GDM1 (cell line): ENCODE results near the gene ASMTL.
"Not testable (repeated sequence)": the region's sequence is repeated elsewhere in the genome, so short reads cannot be mapped to it uniquely, and the experiment has no call there.

ENCODE experiments used
- DNase-seq: peaks from one replicate; lab custom pipeline; 2025; lab: John Stamatoyannopoulos, UW

ASMTL gene

DNA sequence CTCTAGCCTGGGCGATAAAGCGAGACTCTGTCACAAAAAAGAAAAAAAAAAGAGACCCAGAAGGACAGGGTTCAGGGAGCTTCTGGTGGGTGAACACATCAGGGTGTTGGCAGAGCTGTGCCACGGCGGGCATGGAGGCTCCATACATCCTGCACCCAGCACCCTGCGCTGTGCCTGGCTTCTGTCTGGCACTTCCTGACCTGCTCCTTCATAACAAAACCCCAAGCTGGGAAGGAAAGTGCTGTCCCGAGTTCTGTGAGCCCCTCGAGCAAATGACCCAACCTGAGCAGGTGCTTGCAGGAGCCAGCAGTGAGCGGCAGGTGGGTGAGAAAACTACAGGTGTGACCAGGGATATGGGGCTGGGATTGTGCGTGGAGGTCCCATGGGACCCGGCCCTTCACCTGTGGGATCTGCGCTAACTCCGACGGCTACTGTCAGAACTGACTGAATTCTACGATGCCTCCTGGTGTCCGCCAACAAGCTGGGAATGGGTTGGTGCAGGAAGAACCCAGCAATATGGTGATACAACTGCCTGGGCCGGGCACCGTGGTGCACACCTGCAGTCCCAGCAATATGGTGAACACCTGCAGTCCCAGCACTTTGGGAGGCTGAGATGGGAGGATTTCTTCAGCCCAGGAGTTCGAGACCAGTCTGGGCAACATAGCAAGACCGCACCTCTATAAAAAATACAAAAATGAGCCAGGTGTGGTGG lies 18.9 kb downstream of the ASMTL start:
- DNase-seq = no peak

DNA sequence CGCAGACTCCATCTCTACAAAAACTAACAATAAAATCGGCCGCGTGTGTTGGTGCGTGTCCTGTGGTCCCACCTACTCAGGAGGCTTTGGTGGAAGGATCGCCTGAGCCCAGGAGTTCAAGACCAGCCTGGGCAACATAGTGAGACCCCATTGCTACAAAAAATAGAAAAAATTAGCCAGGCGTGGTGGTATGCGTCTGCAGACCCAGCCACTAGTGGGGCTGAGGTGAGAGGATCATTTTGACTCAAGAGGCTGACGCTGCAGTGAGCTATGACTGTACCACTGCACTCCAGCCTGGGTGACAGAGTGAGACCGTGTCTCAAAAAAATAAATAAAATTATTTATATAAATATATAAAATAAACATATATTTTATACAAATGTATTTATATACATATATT lies 22.3 kb downstream of the ASMTL start:
- no peak for DNase-seq

DNA sequence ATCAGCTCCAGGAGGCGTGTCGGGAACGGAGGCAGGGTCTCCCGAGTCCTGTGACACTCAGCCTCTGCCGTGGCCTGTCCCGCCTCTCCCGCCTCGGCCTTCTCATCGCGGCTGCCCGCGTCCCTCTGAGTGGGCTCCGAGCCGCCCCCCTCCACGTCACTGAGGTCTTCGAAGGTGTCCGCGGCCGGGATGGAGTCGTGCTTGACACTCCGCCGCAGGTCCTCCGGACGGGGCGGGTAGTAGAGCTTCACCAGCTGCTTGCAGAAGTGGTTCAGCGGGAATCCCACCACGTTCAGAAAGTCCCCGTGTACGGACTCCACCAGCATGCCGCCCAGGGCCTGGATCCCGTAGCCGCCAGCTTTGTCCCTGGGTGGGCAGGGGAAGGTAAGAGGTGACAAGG lies 25.0 kb downstream of the ASMTL start:
- DNase-seq = no peak

DNA sequence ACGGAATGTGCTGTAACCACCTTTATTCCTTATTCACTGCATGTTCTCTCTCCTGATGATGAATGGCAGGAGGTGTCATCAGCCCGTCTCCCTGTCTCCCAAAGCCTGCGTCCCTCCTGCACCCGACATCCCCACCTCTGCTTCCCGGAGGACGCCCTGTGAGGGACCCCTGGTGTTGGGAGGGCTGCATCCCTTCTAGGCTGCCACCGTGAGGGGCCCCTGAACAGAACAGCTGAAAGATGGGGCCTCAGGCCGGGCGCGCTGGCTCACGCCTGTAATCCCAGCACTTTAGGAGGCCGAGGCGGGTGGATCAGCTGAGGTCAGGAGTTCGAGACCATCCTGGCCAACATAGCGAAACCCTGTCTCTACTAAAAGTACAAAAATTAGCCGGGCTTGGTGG lies 26.4 kb downstream of the ASMTL start:
- not testable (repeated sequence) for DNase-seq

DNA sequence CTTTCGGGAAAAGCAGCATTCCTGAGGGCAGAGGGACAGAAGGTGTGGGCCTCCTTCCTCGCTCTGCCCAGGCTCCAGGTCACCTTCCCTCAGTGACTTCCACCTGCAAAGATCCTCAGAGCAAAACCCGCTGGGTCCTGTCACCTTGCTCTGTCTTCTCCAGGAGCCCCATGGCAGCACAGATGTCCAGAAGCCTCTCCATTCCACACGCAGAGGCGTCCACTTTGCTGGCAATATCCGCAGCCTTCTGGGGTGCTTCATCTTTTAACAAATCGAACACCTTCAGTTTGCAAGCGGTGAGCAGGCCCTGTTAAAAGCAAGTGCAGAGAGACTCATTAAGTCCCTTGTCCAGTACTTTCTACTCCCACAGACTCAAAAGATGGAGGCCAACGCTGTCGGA lies 27.3 kb downstream of the ASMTL start:
- no peak for DNase-seq

DNA sequence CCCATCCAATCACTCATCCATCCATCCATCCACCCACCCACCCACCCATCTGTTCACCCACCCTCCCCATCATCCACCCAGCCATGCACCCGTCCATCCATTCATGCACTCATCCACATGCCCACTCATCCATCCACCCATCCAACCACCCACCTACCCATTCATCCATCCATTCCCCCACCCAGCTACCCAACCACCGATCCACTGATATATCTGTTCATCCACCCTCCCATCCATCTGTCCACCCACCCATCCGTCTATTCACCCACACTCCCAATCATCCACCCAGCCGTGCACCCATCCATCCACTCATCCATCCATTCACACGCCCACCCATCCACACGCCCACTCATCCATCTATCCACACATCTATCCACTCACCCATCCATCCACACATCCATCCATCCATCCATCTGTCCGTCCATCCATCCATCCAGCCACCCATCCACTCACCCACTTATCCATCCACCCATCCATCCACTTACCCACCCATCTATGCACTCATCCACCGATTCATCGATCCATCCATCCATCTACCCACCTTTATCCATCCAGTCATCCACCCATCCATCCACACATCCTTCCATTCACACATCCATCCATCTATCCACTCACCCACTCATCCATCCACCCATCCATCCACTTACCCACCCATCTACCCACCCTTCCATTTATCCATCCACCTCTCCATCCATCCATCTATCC lies 28.4 kb downstream of the ASMTL start:
- DNase-seq = no peak

DNA sequence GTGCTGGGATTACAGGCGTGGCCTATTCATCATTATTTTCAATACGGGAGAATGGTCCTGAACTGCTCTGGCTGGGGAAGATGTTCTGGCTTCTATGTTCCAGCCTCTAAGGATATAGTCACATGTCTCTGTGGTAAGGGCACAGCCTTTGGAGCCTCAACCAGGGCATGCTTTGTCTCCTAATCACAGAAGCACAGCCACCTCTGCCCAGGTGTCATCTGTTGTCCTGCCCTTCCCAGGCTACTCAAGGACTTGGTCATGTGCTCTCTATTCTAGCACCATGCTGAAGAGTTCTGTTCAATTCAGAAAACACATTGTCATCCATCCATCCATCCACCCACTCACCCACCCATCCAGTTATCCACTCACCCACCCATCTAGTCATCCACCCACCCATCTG lies 29.5 kb downstream of the ASMTL start:
- no peak for DNase-seq

DNA sequence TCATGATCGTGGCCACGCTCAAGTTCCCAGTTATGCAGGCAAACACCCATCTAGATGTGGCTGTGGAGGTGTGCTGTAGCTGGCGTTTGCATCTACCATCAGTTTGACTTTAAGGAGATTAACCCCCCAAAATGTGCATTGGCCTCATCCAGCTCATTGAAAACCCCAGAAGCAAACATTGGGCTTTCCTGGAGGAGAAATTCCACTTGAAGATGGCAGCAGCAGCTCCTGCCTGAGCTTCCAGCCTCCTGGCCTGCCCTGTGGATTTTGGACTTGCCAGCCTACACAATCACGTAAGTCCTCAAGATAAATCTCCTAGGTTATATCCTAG lies 30.6 kb downstream of the ASMTL start:
- no peak for DNase-seq

DNA sequence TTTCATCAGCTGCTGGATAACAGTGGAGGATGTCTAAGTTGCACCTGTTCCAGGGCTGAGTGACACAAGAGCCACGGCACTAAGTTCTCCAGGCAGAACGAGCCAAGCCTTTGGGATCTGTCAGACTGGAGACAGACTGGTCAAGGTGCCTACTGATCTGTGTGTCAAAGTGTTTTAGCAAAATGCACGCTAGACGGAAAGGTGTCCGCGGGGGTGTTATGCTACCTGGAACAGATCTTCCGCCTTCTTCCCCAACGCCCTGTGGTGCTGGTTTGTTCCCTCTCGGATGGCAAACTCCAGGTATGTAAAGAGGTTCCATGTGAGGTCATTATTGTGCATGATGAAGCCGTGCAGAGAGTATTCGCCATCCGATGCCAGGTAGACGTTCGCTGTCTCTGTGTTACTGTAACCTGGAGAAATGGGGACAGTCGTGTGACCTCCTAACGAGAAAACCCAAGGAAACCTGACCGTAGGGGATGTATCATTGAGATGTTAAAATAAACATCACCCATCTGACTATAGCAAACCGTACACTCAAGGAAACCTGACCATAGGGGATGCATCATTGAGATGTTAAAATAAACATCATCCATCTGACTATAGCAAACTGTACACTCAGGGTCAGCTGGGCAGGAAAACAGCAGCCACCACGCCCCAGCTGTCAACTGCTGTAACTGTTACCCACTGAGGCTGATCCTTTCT lies 31.1 kb downstream of the ASMTL start:
- DNase-seq = no peak

DNA sequence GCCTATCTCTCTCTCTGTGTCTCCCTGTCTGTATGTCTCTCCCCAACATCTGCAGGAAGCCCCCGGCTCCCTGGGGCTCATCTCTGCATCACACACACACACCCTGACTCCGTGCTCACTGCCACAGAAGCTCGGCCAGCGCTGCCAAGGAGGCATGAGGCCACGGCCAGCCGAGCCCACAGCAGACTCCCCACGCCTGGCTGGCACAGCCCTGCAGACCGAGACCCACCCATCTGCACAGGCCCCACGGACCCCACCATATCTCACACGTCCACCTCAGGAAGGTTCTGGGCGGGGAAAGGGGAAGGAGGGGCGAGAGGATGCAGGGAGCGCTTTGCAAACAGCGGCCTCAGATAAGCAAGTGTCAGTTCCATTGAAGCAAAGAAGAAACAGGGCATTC lies 32.3 kb downstream of the ASMTL start:
- DNase-seq = no peak

DNA sequence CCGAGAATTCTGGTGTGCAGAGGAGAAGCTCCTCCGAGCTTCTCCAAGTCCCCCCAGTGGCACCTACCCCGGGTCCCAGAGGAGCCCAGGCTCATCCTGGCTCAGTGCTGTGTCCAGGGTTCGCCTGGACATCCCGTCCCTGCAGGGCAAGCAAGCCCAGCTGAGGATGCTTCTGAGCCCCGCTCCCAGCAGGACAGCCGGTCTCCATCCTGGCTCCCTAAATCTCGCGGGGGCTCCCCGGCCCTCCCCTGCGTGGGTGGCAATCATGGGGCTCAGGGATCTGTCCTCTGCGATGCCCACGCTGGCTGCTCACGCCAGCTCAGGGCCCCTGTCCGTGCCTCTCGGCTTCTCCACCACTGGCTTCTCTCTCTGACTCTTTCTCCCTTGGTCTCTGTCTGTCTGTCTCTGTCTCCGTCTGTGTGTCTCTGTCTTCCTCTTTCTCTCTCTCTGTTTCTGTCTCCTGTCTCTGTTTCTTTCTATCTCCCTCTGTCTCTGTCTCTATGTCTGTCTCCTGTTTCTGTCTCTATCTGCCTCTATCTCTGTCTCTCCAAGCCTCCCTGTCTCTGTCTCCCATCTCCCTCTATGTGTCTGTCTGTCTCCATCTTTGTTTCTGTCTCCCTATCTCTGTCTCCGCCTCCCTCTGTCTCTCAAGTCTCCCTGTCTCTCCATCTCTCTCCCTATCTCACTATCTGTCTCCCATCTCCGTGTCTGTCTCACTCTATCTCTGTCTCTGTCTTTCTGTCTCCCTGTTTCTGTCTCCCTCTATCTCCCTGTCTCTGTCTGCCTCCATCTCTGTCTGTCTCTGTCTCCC lies 33.0 kb downstream of the ASMTL start:
- no peak for DNase-seq

DNA sequence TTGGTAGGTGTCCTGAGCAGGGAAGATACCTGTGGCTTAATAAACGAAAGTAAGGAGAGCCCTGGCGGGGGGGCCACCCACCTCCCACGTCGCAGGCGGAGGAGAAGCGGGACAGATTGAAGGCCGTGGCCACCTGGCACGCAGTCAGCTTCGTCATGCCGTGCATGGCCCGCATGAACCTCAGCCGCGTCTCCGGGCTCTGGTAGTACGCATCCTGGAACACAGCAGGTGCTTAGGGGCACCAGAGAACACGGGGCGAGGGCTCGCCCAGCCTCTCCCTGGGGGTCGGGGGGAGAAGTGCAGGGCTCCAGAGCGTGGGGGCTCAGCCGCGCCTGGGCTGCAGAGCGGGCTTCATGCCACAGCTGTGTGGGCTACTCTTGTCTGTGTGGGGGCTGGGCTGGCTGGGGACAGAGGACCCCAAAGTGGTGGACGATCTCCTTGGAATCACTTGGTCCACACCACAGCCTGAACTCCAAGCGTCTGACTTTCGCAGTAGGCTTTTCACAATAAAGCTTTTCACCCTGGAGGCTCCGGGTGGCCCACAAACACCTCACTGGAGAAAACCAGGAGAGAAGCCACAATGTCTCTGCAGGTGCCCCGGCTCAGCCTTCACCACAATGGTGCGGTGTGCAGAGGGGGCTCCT lies 33.7 kb downstream of the ASMTL start:
- DNase-seq = no peak

DNA sequence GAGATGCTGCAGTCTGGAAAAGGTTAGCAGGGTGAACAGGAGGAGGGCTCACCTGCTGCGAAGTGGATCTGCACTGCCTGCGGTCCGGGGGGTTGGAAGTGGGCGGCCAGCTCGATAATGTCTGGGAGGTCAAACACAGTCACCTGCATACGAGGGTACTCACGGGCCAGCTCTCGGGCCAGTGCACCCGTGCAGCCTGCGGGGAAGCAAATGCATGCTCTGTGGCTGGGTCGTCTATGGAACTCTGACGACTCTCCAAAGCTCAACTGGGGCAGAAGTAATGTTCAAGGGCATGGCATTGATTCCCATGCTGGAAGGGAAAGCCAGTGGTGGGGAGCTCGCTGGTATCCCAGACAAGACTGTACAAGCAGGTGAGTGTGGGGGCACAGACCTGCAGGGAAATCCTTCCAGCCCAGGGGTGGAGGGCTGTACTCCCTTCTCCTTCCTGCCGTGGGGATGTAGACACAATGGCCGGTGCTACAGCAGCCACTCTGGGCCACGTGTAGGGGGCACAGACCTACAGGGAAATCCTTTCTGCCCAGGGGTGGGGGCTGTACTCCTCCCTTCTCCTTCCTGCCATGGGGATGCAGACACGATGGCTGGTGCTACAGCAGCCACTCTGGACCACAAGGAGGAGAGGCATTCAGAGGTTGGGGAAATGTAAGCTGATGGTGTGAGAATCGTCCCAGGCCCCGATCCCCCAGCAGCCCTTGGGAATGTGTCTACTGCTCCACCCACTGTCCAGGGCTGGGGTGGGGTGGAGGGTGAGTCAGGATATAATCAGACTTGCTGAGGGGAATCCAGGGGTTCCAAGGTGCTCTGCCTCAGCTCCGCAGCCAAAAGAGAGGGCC lies 34.6 kb downstream of the ASMTL start:
- DNase-seq = no peak

DNA sequence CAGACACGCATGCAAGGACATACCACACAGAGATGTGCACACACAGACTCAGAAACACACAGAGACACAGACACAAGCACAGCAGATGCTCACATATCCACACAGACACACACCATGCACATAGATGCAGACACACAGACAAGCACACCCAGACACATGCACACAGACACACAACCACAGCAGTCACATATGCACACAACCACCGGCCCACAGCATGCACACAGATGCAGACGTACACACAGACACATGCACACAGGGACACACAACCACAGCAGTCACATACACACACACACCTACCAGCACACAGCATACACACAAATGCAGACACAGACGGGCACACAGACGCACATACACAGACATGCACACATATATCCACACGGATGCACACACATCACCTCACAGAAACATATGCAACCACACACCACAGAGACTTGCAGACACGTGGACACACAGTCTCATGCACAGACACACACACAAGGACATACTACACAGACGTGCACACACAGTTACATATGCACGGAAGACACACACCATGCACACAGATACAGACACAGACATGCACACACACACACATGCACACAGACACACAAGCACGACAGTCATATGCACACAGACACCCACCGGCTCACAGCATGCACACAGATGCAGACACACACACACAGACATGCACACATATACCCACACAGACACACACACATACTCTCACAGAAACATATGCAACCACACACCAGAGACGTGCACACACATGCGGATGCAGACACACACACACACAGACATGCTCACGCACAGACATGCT lies 35.5 kb downstream of the ASMTL start:
- no peak for DNase-seq

DNA sequence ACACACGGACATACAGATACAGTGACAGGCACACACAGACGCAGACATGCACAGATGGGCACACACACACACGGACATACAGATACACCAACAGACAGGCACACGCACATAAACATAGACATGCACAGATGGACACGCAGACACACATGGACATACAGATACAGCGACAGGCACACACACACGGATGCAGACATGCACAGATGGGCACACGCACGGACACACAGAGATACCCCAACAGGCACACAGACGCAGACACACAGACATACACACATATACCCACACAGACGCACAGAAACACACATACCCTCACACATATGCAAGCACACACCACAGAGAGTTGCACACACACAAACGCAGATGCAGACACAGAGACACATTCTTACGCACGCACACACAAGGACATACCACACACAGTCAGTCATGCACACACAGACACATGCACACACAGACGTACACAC lies 36.4 kb downstream of the ASMTL start:
- DNase-seq = no peak

DNA sequence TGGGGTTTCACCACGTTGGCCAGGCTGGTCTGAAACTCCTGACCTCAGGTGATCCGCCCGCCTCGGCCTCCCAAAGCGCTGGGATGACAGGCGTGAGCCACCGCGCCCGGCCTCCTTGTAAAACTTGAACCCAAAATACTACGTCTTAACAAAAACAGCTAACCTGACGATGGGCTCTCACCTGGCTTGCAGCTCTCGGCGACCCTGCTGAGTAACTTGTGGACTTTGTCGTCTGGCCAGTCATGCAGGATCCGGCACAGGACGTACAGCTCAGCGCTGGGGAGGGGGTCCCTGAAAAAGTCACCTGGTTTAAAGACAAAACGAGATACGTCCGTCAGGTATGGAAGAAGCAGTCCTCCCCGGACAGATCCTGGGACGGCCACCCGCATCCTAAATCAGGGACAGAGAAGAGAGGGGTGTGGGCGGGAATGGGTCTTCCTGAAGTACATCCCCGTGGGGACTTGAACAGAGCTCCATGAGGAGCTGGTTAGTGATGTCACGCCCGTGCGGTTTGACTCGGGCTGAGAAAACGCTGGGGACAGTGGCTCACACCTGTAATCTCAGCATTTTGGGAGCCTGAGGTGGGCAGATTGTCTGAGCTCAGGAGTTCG lies 40.1 kb downstream of the ASMTL start:
- no peak for DNase-seq

DNA sequence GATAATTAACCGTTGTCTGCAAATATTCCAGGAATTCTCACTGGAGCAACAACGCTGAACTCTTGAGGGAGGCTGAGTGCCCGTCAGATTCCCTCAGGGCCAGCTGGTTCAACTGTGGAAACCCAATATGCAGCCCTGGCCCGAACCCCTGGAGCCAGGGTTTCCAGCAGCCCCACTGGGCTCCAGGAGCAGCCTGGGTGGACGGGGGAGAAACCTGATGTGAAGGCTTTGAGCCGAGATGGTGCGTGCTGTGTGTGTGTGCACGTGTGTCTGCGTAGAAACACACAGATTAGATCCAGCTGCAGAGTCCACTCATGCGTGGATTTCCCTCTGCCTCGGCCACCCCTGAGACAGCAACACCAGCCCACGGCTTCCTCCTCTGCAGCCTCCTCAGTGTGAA lies 41.4 kb downstream of the ASMTL start:
- no peak for DNase-seq

DNA sequence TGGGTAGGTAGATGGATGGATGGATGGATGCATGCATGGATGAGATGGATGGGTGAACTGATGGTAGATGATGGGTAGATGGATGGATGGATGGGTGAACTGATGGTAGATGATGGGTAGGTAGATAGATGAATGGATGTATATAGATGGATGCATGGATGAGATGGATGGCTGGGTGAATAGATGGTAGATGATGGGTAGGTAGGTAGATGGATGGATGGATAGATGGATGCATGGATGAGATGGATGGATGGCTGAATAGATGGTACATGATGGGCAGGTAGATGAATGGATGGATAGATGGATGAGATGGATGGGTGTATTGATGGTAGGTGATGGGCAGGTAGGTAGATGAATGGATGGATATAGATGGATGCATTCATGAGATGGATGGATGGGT lies 45.7 kb downstream of the ASMTL start:
- DNase-seq = no peak

DNA sequence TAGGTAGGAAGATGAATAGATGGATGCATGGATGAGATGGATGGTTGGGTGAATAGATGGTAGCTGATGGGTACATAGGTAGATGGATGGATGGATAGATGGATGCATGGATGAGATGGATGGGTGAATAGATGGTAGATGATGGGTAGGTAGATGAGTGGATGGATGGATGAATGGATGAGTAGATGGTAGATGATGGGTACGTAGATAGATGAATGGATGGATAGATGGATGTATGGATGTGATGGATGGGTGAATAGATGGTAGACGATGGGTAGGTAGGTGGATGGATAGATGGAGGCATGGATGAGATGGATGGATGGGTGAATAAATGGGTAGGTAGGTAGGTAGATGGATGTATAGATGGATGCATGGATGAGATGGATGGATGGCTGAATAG lies 46.9 kb downstream of the ASMTL start:
- not testable (repeated sequence) for DNase-seq

DNA sequence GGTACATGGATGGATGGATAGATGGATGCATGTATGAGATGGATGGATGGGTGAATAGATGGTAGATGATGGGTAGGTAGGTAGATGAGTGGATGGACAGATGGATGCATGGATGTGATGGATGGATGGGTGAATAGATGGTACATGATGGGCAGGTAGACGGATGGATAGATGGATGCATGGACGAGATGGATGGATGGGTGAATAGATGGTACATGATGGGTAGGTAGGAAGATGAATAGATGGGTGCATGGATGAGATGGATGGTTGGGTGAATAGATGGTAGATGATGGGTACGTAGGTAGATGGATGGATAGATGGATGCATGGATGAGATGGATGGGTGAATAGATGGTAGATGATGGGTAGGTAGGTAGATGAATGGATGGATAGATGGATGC lies 48.8 kb downstream of the ASMTL start:
- not testable (repeated sequence) for DNase-seq
